ENCODE data around the gene CPSF4L. TPM values are rescaled to one million over a fixed set of nuclear protein-coding genes. Genes with fewer than 3 reads are reported as not detected.

Gene CPSF4L
- total and polyA plus RNA-seq, 2 of the 13 experiments (the other 11 are each of a cell fraction or from before 2014, with no cell fraction given): 0.73 to 1.6 TPM

DNA sequence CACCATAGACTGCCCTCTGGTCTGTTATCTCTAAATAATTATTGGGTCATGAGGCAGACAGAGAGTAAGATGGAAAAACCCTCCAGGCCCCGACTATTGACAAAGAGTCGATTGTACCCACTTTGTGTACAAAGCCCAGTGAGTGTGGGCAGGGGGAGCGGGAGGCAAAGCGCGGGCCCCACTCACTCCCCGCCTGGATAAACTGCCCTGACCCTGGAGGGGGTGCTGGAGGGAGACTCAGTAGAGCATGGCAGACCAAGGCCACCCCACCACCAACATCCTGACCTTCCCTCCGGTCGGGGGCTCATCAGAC lies 11.2 kb upstream of the CPSF4L start (continued):
- no peak for TF ChIP-seq FUBP1 (CRISPR knock-in tag; IDR thresholded peaks at IDR 0.05; ENCODE audit: borderline replicate concordance)
- TF ChIP-seq PCBP2 (optimal IDR thresholded peaks at IDR 0.05; ENCODE audit: low read depth, low read length, poor library complexity, severe bottlenecking): no peak
- TF ChIP-seq ZNF296 (CRISPR knock-in tag; conservative IDR thresholded peaks at IDR 0.05): no peak
- peak; percentile 35; the same call in 1 of the 2 replicates for TF ChIP-seq SP140L (CRISPR knock-in tag; IDR thresholded peaks at IDR 0.05; ENCODE audit: borderline replicate concordance)
- no peak for TF ChIP-seq ZNF326 (CRISPR knock-in tag; IDR thresholded peaks at IDR 0.05; ENCODE audit: borderline replicate concordance)
- peak; percentile 84; the same call in 1 of the 2 replicates for TF ChIP-seq ZNF292 (CRISPR knock-in tag; IDR thresholded peaks at IDR 0.05; ENCODE audit: borderline replicate concordance, low read depth)
- no peak for TF ChIP-seq NFATC3 (CRISPR knock-in tag; IDR thresholded peaks at IDR 0.05)
- TF ChIP-seq ZBTB33 (CRISPR knock-in tag; IDR thresholded peaks at IDR 0.05): 0 out of 2 replicates have a peak, but pooled peaks have one; percentile 42
- no peak for TF ChIP-seq XBP1 (CRISPR knock-in tag; IDR thresholded peaks at IDR 0.05)
- TF ChIP-seq SRF (IDR thresholded peaks at IDR 0.05; ENCODE audit: low read depth, low read length): no peak
- peak; percentile 47; the same call in 1 of the 2 replicates for TF ChIP-seq ATF7-NPFF (CRISPR knock-in tag; IDR thresholded peaks at IDR 0.05; ENCODE audit: low read depth)
- TF ChIP-seq ERF (CRISPR knock-in tag; IDR thresholded peaks at IDR 0.05): peak; percentile 93
- TF ChIP-seq, protein P1, sequence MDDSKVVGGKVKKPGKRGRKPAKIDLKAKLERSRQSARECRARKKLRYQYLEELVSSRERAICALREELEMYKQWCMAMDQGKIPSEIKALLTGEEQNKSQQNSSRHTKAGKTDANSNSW (CRISPR knock-in tag; IDR thresholded peaks at IDR 0.05; ENCODE audit: borderline replicate concordance): no peak
- no peak for TF ChIP-seq RAD51 (IDR thresholded peaks at IDR 0.05; ENCODE audit: borderline replicate concordance)
- peak; percentile 42; the same call in 1 of the 2 replicates for TF ChIP-seq SP4 (CRISPR knock-in tag; IDR thresholded peaks at IDR 0.05)
- TF ChIP-seq, protein P2, sequence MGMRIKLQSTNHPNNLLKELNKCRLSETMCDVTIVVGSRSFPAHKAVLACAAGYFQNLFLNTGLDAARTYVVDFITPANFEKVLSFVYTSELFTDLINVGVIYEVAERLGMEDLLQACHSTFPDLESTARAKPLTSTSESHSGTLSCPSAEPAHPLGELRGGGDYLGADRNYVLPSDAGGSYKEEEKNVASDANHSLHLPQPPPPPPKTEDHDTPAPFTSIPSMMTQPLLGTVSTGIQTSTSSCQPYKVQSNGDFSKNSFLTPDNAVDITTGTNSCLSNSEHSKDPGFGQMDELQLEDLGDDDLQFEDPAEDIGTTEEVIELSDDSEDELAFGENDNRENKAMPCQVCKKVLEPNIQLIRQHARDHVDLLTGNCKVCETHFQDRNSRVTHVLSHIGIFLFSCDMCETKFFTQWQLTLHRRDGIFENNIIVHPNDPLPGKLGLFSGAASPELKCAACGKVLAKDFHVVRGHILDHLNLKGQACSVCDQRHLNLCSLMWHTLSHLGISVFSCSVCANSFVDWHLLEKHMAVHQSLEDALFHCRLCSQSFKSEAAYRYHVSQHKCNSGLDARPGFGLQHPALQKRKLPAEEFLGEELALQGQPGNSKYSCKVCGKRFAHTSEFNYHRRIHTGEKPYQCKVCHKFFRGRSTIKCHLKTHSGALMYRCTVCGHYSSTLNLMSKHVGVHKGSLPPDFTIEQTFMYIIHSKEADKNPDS (CRISPR knock-in tag; IDR thresholded peaks at IDR 0.05): no peak; the same call in 1 of the 2 replicates
- TF ChIP-seq, protein P3, sequence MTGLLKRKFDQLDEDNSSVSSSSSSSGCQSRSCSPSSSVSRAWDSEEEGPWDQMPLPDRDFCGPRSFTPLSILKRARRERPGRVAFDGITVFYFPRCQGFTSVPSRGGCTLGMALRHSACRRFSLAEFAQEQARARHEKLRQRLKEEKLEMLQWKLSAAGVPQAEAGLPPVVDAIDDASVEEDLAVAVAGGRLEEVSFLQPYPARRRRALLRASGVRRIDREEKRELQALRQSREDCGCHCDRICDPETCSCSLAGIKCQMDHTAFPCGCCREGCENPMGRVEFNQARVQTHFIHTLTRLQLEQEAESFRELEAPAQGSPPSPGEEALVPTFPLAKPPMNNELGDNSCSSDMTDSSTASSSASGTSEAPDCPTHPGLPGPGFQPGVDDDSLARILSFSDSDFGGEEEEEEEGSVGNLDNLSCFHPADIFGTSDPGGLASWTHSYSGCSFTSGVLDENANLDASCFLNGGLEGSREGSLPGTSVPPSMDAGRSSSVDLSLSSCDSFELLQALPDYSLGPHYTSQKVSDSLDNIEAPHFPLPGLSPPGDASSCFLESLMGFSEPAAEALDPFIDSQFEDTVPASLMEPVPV (CRISPR knock-in tag; IDR thresholded peaks at IDR 0.05): no peak
- TF ChIP-seq ZNF234 (CRISPR knock-in tag; conservative IDR thresholded peaks at IDR 0.05): no peak
- TF ChIP-seq ZNF382 (CRISPR knock-in tag; IDR thresholded peaks at IDR 0.05; ENCODE audit: borderline replicate concordance): no peak
- peak; percentile 88 for TF ChIP-seq MED1 (CRISPR knock-in tag; IDR thresholded peaks at IDR 0.05)
- 0 out of 2 replicates have a peak, but pooled peaks have one; percentile 39 for TF ChIP-seq ZBTB20 (CRISPR knock-in tag; IDR thresholded peaks at IDR 0.05; ENCODE audit: borderline replicate concordance, low read depth)
- TF ChIP-seq KLF12 (CRISPR knock-in tag; IDR thresholded peaks at IDR 0.05; ENCODE audit: borderline replicate concordance): no peak
- 0 out of 2 replicates have a peak, but pooled peaks have one; percentile 42 for TF ChIP-seq ZNF136 (CRISPR knock-in tag; IDR thresholded peaks at IDR 0.05; ENCODE audit: low read depth)
- no peak for TF ChIP-seq ZNF713 (CRISPR knock-in tag; IDR thresholded peaks at IDR 0.05)

Data from HepG2 (cell line).